IMR-90 (cell line): ENCODE results near the gene PRKAG2. TPM values are rescaled to one million over a fixed set of nuclear protein-coding genes. Genes with fewer than 3 reads are reported as not detected.

ENCODE experiments used
- ATAC-seq: fragments of 200-7000 bp; cut with Tn5 transposase; 2 replicates; pipeline ENCODE4 v1.9.1; 2020; ENCODE audit warnings: low read depth, mild to moderate bottlenecking, moderate library complexity
- BruUV-seq: library from RNA; stranded (reverse); fragments of 400-500 nt; replicated peaks from 2 replicates; lab custom pipeline; 2021; lab: Mats Ljungman, UMichigan
- CTCF ChIA-PET: fragments of 300-600 bp; formaldehyde crosslinking; extraction: SDS; loops from one replicate; lab custom pipeline; 2021; ENCODE audit warnings: antibody characterized with exemption; lab: Yijun Ruan, JAX
- POLR2A ChIA-PET: fragments of 300-600 bp; sonication (Branson Sonifier 250); formaldehyde crosslinking; loops from one replicate; lab custom pipeline; 2022; ENCODE audit warnings: antibody characterized with exemption; ENCODE audit not compliant: unreplicated experiment; lab: Charles Lee
- DNase-seq: peaks from one replicate; pipeline ENCODE4 v3.0.0; 2013
- H2AFZ ChIP-seq: replicated peaks from 2 replicates; pipeline ENCODE3; 2013; ENCODE audit warnings: low read length, mild to moderate bottlenecking; ENCODE audit not compliant: poor library complexity
- H2AK5ac ChIP-seq: 2 replicates; pipeline ENCODE4 v1.6.1; 2013; ENCODE audit warnings: low read depth, low read length, inconsistent platforms
- H2AK9ac ChIP-seq: replicated peaks from 2 replicates; pipeline ENCODE3; 2013; ENCODE audit warnings: mild to moderate bottlenecking, low read depth, low read length, moderate library complexity; ENCODE audit not compliant: poor library complexity
- H2BK120ac ChIP-seq: 2 replicates; pipeline ENCODE4 v1.6.1; 2013; ENCODE audit warnings: low read depth, low read length, inconsistent platforms
- H2BK15ac ChIP-seq: 3 replicates; pipeline ENCODE4 v1.6.1; 2013; ENCODE audit warnings: low read depth, low read length, inconsistent platforms
- H2BK20ac ChIP-seq: 2 replicates; pipeline ENCODE4 v1.6.1; 2013; ENCODE audit warnings: low read depth, mild to moderate bottlenecking, inconsistent platforms, low read length, moderate library complexity
- H2BK5ac ChIP-seq: 2 replicates; pipeline ENCODE4 v1.6.1; 2013; ENCODE audit warnings: mild to moderate bottlenecking, low read depth, low read length, inconsistent platforms; ENCODE audit not compliant: poor library complexity, severe bottlenecking
- H3K14ac ChIP-seq: replicated peaks from 2 replicates; pipeline ENCODE4 v1.6.1; 2013; ENCODE audit warnings: low read depth, low read length, inconsistent platforms
- H3K18ac ChIP-seq: 2 replicates; pipeline ENCODE4 v1.6.1; 2013; ENCODE audit warnings: low read depth, low read length, control low read depth
- H3K23ac ChIP-seq: 2 replicates; pipeline ENCODE4 v1.6.1; 2013; ENCODE audit warnings: low read depth, low read length, inconsistent platforms
- H3K27ac ChIP-seq: 2 replicates; pipeline ENCODE4 v1.5.1; 2013; ENCODE audit warnings: mild to moderate bottlenecking, control low read depth, low read length; ENCODE audit not compliant: insufficient read depth
- H3K27me3 ChIP-seq: 2 replicates; pipeline ENCODE4 v1.6.1; 2013; ENCODE audit warnings: low read length; ENCODE audit not compliant: control insufficient read depth, insufficient read depth
- H3K36me3 ChIP-seq: 2 replicates; pipeline ENCODE4 v1.6.1; 2013; ENCODE audit warnings: low read length, mixed read lengths; ENCODE audit not compliant: control insufficient read depth, insufficient read depth
- H3K4ac ChIP-seq: 2 replicates; pipeline ENCODE4 v1.6.1; 2013; ENCODE audit warnings: low read depth, low read length, inconsistent platforms
- H3K4me1 ChIP-seq: 2 replicates; pipeline ENCODE4 v1.6.1; 2013; ENCODE audit warnings: low read length, mixed read lengths; ENCODE audit not compliant: control insufficient read depth, insufficient read depth
- H3K4me2 ChIP-seq: 2 replicates; pipeline ENCODE4 v1.6.1; 2013; ENCODE audit warnings: low read depth, mild to moderate bottlenecking, control low read depth, low read length, moderate library complexity
- H3K4me3 ChIP-seq: 2 replicates; pipeline ENCODE4 v1.5.1; 2013; ENCODE audit warnings: low read depth, mild to moderate bottlenecking, control low read depth, low read length, moderate library complexity; ENCODE audit not compliant: insufficient read depth
- H3K56ac ChIP-seq: 2 replicates; pipeline ENCODE4 v1.6.1; 2013; ENCODE audit warnings: low read length, inconsistent platforms; ENCODE audit not compliant: insufficient read depth; ENCODE audit errors: extremely low read depth
- H3K79me1 ChIP-seq, 2 experiments: 2 replicates each; pipeline ENCODE4 v1.6.1; 2013; ENCODE audit warnings: low read length in 2 of 2, inconsistent platforms in 1 of 2, low read depth in 1 of 2
- H3K9ac ChIP-seq: 2 replicates; pipeline ENCODE4 v1.6.1; 2013; ENCODE audit warnings: low read depth, low read length, control low read depth
- H3K9me1 ChIP-seq: 2 replicates; pipeline ENCODE4 v1.6.1; 2013; ENCODE audit warnings: low read length, inconsistent platforms; ENCODE audit not compliant: insufficient read depth
- H3K9me3 ChIP-seq: 2 replicates; pipeline ENCODE4 v1.6.1; 2013; ENCODE audit warnings: low read length; ENCODE audit not compliant: control insufficient read depth, insufficient read depth
- H4K20me1 ChIP-seq: 2 replicates; pipeline ENCODE4 v1.6.1; 2013; ENCODE audit warnings: low read length, inconsistent platforms; ENCODE audit not compliant: insufficient read depth
- H4K5ac ChIP-seq: 2 replicates; pipeline ENCODE4 v1.6.1; 2013; ENCODE audit warnings: mild to moderate bottlenecking, low read depth, low read length, control low read depth
- H4K8ac ChIP-seq, 2 experiments: 2 replicates each; pipeline ENCODE4 v1.6.1; 2013; ENCODE audit warnings: low read depth in 2 of 2, low read length in 2 of 2, control low read depth in 1 of 2, inconsistent platforms in 1 of 2
- H4K91ac ChIP-seq: 2 replicates; pipeline ENCODE4 v1.6.1; 2013; ENCODE audit warnings: low read depth, low read length, inconsistent platforms; ENCODE audit not compliant: insufficient read depth
- CEBPB ChIP-seq: IDR thresholded peaks from 2 replicates; pipeline ENCODE4 v1.6.1; 2012; ENCODE audit warnings: low read depth, low read length, improper control_type of control experiment
- CHD1 ChIP-seq: IDR thresholded peaks from 2 replicates; pipeline ENCODE4 v1.6.1; 2012; ENCODE audit warnings: low read depth, low read length, improper control_type of control experiment
- FOS ChIP-seq: fragments of 150-350 bp; IDR thresholded peaks from 2 replicates; pipeline ENCODE4 v1.6.1; 2016; ENCODE audit warnings: low read depth, low read length
- MAFK ChIP-seq: IDR thresholded peaks from 2 replicates; pipeline ENCODE4 v1.6.1; 2012; ENCODE audit warnings: low read depth, low read length, improper control_type of control experiment
- MAZ ChIP-seq: IDR thresholded peaks from 2 replicates; pipeline ENCODE4 v1.6.1; 2012; ENCODE audit warnings: low read depth, mild to moderate bottlenecking, low read length, improper control_type of control experiment, moderate library complexity, borderline replicate concordance
- NFE2L2 ChIP-seq: fragments of 150-350 bp; IDR thresholded peaks from 2 replicates; pipeline ENCODE4 v1.6.1; 2016; ENCODE audit warnings: low read depth, mild to moderate bottlenecking, low read length
- POLR2A ChIP-seq: IDR thresholded peaks from 2 replicates; pipeline ENCODE4 v1.6.1; 2012; ENCODE audit warnings: mild to moderate bottlenecking, low read depth, low read length
- RAD21 ChIP-seq: IDR thresholded peaks from 2 replicates; pipeline ENCODE4 v1.6.1; 2012; ENCODE audit warnings: low read length, improper control_type of control experiment
- RCOR1 ChIP-seq: IDR thresholded peaks from 2 replicates; pipeline ENCODE4 v1.6.1; 2012; ENCODE audit warnings: mild to moderate bottlenecking, low read length, improper control_type of control experiment; ENCODE audit not compliant: insufficient replicate concordance
- RFX5 ChIP-seq: IDR thresholded peaks from 2 replicates; pipeline ENCODE4 v1.8.0; 2012; ENCODE audit warnings: low read depth, mild to moderate bottlenecking, low read length, moderate library complexity
- SMC3 ChIP-seq: fragments of 150-350 bp; IDR thresholded peaks from 2 replicates; pipeline ENCODE4 v1.6.1; 2016; ENCODE audit warnings: low read depth, mild to moderate bottlenecking, antibody characterized with exemption, low read length, moderate library complexity
- WGBS, 2 experiments: methylation state at CpG; one replicate each; pipeline versions ENCODE4 v1.1.5 to v1.1.7; 2013; ENCODE audit warnings: missing lambda C conversion rate in 2 of 2; ENCODE audit not compliant: insufficient read length in 1 of 2; ENCODE audit errors: extremely low coverage in 2 of 2; 5-methylcytosine and 5-hydroxymethylcytosine counted together
- dilution Hi-C: fragments of 300-500 bp; cut with HindIII; formaldehyde crosslinking; loops from one replicate; pipeline ENCODE4 v1.14.3; 2018; ENCODE audit warnings: low sequenced_read_pairs; ENCODE audit not compliant: unreplicated experiment
- in situ Hi-C: fragments of 300-500 bp; cut with MboI; formaldehyde crosslinking; loops from 3 replicates; pipeline ENCODE4 v1.14.3; 2019; ENCODE audit warnings: low sequenced_read_pairs, inconsistent platforms, mixed read lengths
- intact Hi-C: fragments of 100-400 bp; cut with micrococcal nuclease; formaldehyde crosslinking; loops from 2 replicates; pipeline ENCODE4 v1.10.0; 2022
- polyA plus RNA-seq, 3 experiments: library from polyadenylated mRNA; depleted of rRNA; stranded (reverse); fragments of >200 nt; gene quantifications; 2 replicates each; pipeline ENCODE4 v1.2.3, GENCODE V29; 2012; ENCODE audit warnings: low replicate concordance in 1 of 3
- total RNA-seq: library from RNA; depleted of rRNA; stranded (reverse); fragments of >200 nt; gene quantifications from 2 replicates; pipeline ENCODE4 v1.2.3, GENCODE V29; 2012
- TF ChIP-seq, protein P1 (sequence below): fragments of 150-350 bp; IDR thresholded peaks from 2 replicates; pipeline ENCODE4 v1.6.1; 2016; ENCODE audit warnings: low read depth, mild to moderate bottlenecking, low read length, moderate library complexity, borderline replicate concordance
- TF ChIP-seq, protein P2 (sequence below): conservative IDR thresholded peaks from 2 replicates; pipeline ENCODE4 v1.5.1; 2012; ENCODE audit warnings: mild to moderate bottlenecking, low read depth, low read length, improper control_type of control experiment

Gene PRKAG2
- total and polyA plus RNA-seq, 2 of the 4 experiments (the other 2 are of a cell fraction) = 15.4 to 21.6 TPM

DNA sequence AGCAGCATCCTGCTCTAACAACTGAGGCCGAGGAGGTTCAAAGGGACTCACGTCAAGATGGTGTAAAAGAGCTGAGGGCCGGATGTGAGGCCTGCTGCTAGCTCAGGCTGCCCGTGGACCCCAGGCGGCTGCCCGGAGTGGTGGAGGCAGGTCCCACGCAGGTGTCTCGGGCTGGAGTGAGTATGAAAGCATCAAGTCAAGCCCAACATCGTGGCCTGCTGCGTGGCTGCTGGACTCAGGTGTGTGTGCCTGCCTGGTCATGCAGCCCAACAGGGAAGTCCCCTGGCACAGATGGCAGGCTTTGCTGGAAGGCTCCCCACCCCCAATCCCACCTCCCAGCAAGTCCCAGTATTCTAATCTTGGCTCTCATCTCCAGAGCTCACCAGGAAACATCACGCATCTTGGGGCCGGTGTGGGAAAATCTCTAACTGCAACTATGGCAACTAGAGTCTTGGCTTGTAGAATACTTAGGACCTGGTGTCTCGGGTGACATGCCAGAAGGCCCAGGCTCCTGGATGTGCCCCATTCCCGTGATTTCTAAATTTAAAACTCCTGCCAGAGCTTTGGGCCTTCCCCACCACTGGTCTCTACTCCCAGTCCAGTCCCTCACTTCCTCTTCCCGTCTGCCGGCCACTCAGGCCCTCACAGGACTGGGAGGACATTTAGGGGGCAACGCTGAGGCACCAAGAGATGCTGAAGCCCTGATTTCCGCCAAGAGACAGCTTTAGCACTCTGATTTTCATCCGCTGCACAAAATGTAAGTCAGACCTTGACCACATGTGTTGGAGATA is 85.9 kb downstream of the PRKAG2 start (continued):
- TF ChIP-seq RCOR1 = no peak

DNA sequence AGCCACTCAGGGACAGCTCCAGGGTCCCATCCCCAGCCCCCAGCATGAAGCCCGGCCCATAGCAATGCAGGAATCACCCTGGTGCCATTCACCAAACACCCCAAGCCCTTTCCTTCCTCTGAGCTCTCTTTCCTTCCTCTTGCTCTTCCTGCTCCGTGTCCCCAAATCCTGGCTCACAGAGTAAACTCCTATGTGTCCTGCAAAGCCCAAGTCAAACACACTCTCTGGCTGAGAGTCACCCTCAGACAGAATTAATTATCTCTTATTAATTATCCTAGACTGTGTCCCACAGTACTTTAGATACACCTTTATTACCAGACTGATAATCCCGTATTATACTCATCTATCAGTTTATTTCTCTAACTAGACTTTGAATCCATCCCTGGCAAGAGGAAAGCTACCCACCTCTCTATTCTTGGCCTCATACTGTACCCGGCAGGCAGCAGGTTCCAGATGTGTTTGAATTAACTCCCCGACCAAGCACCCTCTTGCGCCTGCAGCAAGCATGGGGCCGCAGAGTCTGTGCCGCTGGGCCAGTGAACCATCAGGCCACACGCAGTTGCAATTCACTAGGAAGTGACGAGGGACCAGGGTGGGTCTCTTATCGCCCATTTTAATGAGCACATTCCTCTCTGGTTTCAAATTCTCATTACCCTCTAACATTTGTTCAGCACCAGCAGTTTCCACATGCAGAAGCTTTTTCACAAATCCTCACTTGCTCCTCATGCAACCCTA is 86.7 kb downstream of the PRKAG2 start:
- CTCF ChIA-PET = no interaction called here
- no peak overlapping the region for H3K56ac ChIP-seq
- TF ChIP-seq CHD1 (no peak), CEBPB (no peak), POLR2A (no peak), MAFK (no peak), RFX5 (no peak), NFE2L2 (no peak), RCOR1 (no peak), MAZ (no peak), FOS (no peak), SMC3 (no peak), RAD21 (no peak)
- TF ChIP-seq, protein P1, sequence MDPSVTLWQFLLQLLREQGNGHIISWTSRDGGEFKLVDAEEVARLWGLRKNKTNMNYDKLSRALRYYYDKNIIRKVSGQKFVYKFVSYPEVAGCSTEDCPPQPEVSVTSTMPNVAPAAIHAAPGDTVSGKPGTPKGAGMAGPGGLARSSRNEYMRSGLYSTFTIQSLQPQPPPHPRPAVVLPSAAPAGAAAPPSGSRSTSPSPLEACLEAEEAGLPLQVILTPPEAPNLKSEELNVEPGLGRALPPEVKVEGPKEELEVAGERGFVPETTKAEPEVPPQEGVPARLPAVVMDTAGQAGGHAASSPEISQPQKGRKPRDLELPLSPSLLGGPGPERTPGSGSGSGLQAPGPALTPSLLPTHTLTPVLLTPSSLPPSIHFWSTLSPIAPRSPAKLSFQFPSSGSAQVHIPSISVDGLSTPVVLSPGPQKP = no peak
- TF ChIP-seq, protein P2, sequence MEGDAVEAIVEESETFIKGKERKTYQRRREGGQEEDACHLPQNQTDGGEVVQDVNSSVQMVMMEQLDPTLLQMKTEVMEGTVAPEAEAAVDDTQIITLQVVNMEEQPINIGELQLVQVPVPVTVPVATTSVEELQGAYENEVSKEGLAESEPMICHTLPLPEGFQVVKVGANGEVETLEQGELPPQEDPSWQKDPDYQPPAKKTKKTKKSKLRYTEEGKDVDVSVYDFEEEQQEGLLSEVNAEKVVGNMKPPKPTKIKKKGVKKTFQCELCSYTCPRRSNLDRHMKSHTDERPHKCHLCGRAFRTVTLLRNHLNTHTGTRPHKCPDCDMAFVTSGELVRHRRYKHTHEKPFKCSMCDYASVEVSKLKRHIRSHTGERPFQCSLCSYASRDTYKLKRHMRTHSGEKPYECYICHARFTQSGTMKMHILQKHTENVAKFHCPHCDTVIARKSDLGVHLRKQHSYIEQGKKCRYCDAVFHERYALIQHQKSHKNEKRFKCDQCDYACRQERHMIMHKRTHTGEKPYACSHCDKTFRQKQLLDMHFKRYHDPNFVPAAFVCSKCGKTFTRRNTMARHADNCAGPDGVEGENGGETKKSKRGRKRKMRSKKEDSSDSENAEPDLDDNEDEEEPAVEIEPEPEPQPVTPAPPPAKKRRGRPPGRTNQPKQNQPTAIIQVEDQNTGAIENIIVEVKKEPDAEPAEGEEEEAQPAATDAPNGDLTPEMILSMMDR = no peak

More for the DNA sequence above, 86.7 kb downstream of the PRKAG2 start:
- Histone ChIP-seq H3K4me2 (no peak overlapping the region), H3K4ac (no peak overlapping the region), H3K9ac (no peak overlapping the region), H3K9me1 (no peaks in the 10 kb centered on the region), H2BK15ac (no peak overlapping the region), H3K14ac (no peak overlapping the region), H4K91ac (no peak overlapping the region), H3K27ac (no peak overlapping the region), H4K5ac (no peak overlapping the region), H3K23ac (no peak overlapping the region), H2AK5ac (no peak overlapping the region), H2AFZ (no peak overlapping the region), H2BK5ac (no peak overlapping the region), H3K27me3 (peaks cover 32% of the 10 kb centered on the region), H4K8ac (no peak overlapping the region), H3K4me1 (no peaks in the 10 kb centered on the region), H3K9me3 (no peaks in the 10 kb centered on the region), H3K36me3 (no peaks in the 10 kb centered on the region), H2AK9ac (no peak overlapping the region), H4K20me1 (no peaks in the 10 kb centered on the region), H2BK120ac (no peak overlapping the region), H3K4me3 (no peak overlapping the region), H3K79me1 (no peaks in the 10 kb centered on the region), H2BK20ac (no peak overlapping the region), H3K18ac (no peak overlapping the region)
- dilution Hi-C loops = no loop called here
- in situ Hi-C loops = no loop called here
- BruUV-seq = no TSS peak
- POLR2A ChIA-PET = no interaction called here
- ATAC-seq (no peak), DNase-seq (no peak)
- WGBS, 2 experiments = 75% methylated on average over 2 of the region's 11 CpGs; no CpG with 5 or more reads in 1 of the 2 experiments
- intact Hi-C loops = no loop called here
